Hepatocyte (in vitro differentiated cells): ENCODE data around the gene SLC9A1. TPM values are rescaled to one million over a fixed set of nuclear protein-coding genes. Genes with fewer than 3 reads are reported as not detected.

Experiments
- DNase-seq: peaks from one replicate; pipeline ENCODE4 v3.0.0-alpha.2; 2016; ENCODE audit warnings: low spot score
- H2AFZ ChIP-seq: fragments of 200-600 bp; sonication (generic); 2 replicates; pipeline ENCODE4 v1.6.0; 2016; ENCODE audit warnings: antibody characterized with exemption, mild to moderate bottlenecking
- H3K27ac ChIP-seq: fragments of 200-600 bp; sonication (generic); 2 replicates; pipeline ENCODE4 v1.5.1; 2016; ENCODE audit warnings: mild to moderate bottlenecking
- H3K27me3 ChIP-seq: fragments of 200-600 bp; sonication (generic); 2 replicates; pipeline ENCODE4 v1.6.1; 2016
- H3K36me3 ChIP-seq: fragments of 200-600 bp; sonication (generic); replicated peaks from 2 replicates; pipeline ENCODE4 v1.5.1; 2016; ENCODE audit warnings: low read depth; ENCODE audit not compliant: insufficient read depth
- H3K4me1 ChIP-seq: fragments of 200-600 bp; sonication (generic); 2 replicates; pipeline ENCODE4 v1.5.1; 2016; ENCODE audit warnings: mild to moderate bottlenecking, moderate library complexity; ENCODE audit not compliant: insufficient read depth
- H3K4me2 ChIP-seq: fragments of 200-600 bp; sonication (generic); 2 replicates; pipeline ENCODE4 v1.6.0; 2016
- H3K4me3 ChIP-seq: fragments of 200-600 bp; sonication (generic); 2 replicates; pipeline ENCODE4 v1.5.1; 2016; ENCODE audit warnings: mild to moderate bottlenecking
- H3K79me2 ChIP-seq: fragments of 200-600 bp; sonication (generic); 2 replicates; pipeline ENCODE4 v1.6.0; 2017; ENCODE audit warnings: mild to moderate bottlenecking
- H3K9me2 ChIP-seq: fragments of 200-600 bp; sonication (generic); replicated peaks from 2 replicates; pipeline ENCODE4 v1.6.0; 2017; ENCODE audit warnings: mild to moderate bottlenecking; ENCODE audit not compliant: insufficient read depth
- H3K9me3 ChIP-seq: fragments of 200-600 bp; sonication (generic); 2 replicates; pipeline ENCODE4 v1.5.1; 2016; ENCODE audit warnings: low read depth, mild to moderate bottlenecking
- H4K20me1 ChIP-seq: fragments of 200-600 bp; sonication (generic); 2 replicates; pipeline ENCODE4 v1.6.0; 2016; ENCODE audit warnings: mild to moderate bottlenecking; ENCODE audit not compliant: insufficient read depth, poor library complexity, severe bottlenecking
- CTCF ChIP-seq: fragments of 200-600 bp; sonication (generic); IDR thresholded peaks from 2 replicates; pipeline ENCODE4 v1.5.1; 2016; ENCODE audit warnings: antibody characterized with exemption, mild to moderate bottlenecking; ENCODE audit not compliant: poor library complexity
- EZH2 ChIP-seq: fragments of 200-600 bp; sonication (generic); IDR thresholded peaks from 2 replicates; pipeline ENCODE4 v1.6.1; 2016; ENCODE audit warnings: antibody characterized with exemption, mild to moderate bottlenecking, borderline replicate concordance
- EZH2phosphoT487 ChIP-seq: fragments of 200-600 bp; sonication (generic); IDR thresholded peaks from one replicate; pipeline ENCODE4 v1.6.1; 2018; ENCODE audit warnings: antibody characterized with exemption, mild to moderate bottlenecking, low read depth, moderate library complexity; ENCODE audit not compliant: unreplicated experiment, severe bottlenecking
- WGBS: methylation state at CpG from one replicate; pipeline ENCODE4 v1.1.6; 2016; ENCODE audit warnings: low lambda C conversion rate; ENCODE audit errors: missing lambda C conversion rate; 5-methylcytosine and 5-hydroxymethylcytosine counted together
- polyA plus RNA-seq: library from polyadenylated mRNA; unstranded; fragments of >200 nt; fragmentation: Nextera tagmentation; extraction: Ambion mirVana; gene quantifications from 2 replicates; pipeline ENCODE4 v1.2.1, GENCODE V29; 2016
- total RNA-seq: library from RNA; depleted of rRNA; stranded (reverse); fragments of >200 nt; gene quantifications from 2 replicates; pipeline ENCODE4 v1.2.3, GENCODE V29; 2014

SLC9A1 gene
- total and polyA plus RNA-seq, 2 experiments from 2014 or later, result 13.3 to 31.3 TPM

GRCh38 chr1:27106561-27107323 lies 48.2 kb downstream of the SLC9A1 start:
- WGBS, result 91% methylated on average over 7 of the region's 7 CpGs
- no peaks in the 10 kb centered on the region for H3K79me2 ChIP-seq
- no peaks in the 10 kb centered on the region for H3K36me3 ChIP-seq
- H4K20me1 ChIP-seq, result no peaks in the 10 kb centered on the region
- no peak for DNase-seq
- H3K9me3 ChIP-seq, result no peaks in the 10 kb centered on the region
- TF ChIP-seq EZH2, result no peak
- no peak for TF ChIP-seq EZH2phosphoT487
- TF ChIP-seq CTCF, result no peak
- H2AFZ ChIP-seq, result no peak overlapping the region
- no peak overlapping the region for H3K4me3 ChIP-seq
- no peaks in the 10 kb centered on the region for H3K4me1 ChIP-seq
- no peak overlapping the region for H3K4me2 ChIP-seq
- H3K27me3 ChIP-seq, result no peaks in the 10 kb centered on the region
- no peak overlapping the region for H3K27ac ChIP-seq
- H3K9me2 ChIP-seq, result no peaks in the 10 kb centered on the region

- Histone ChIP-seq H3K27ac (no peak overlapping the region), H3K79me2 (no peaks in the 10 kb centered on the region), H3K36me3 (no peaks in the 10 kb centered on the region), H4K20me1 (no peaks in the 10 kb centered on the region), H2AFZ (no peak overlapping the region), H3K4me1 (peaks cover 7% of the 10 kb centered on the region), H3K4me2 (no peak overlapping the region), H3K27me3 (no peaks in the 10 kb centered on the region), H3K9me2 (no peaks in the 10 kb centered on the region), H3K4me3 (no peak overlapping the region), H3K9me3 (no peaks in the 10 kb centered on the region)
- no peak for DNase-seq
- TF ChIP-seq EZH2phosphoT487, result no peak
- no peak for TF ChIP-seq CTCF
- TF ChIP-seq EZH2, result no peak
- WGBS, result 100% methylated on average over 2 of the region's 2 CpGs
Measured at GRCh38 chr1:27105018-27105417, 49.9 kb downstream of the SLC9A1 start.

GRCh38 chr1:27103498-27103897 lies 51.4 kb downstream of the SLC9A1 start:
- Histone ChIP-seq H4K20me1 (no peaks in the 10 kb centered on the region), H3K27ac (no peak overlapping the region), H3K4me1 (peaks cover 22% of the 10 kb centered on the region), H3K27me3 (no peaks in the 10 kb centered on the region), H3K9me3 (no peaks in the 10 kb centered on the region), H3K4me3 (no peak overlapping the region), H3K9me2 (no peaks in the 10 kb centered on the region), H2AFZ (no peak overlapping the region), H3K79me2 (no peaks in the 10 kb centered on the region), H3K4me2 (no peak overlapping the region), H3K36me3 (no peaks in the 10 kb centered on the region)
- TF ChIP-seq EZH2phosphoT487, result no peak
- no peak for TF ChIP-seq EZH2
- TF ChIP-seq CTCF, result no peak
- 80% methylated on average over 4 of the region's 4 CpGs for WGBS
- DNase-seq, result no peak
